ENCODE data around the gene NELL1. TPM values are rescaled to one million over a fixed set of nuclear protein-coding genes. Genes with fewer than 3 reads are reported as not detected.

NELL1 gene
- total and polyA plus RNA-seq, 5 donors from 2014 or later = not detected

DNA sequence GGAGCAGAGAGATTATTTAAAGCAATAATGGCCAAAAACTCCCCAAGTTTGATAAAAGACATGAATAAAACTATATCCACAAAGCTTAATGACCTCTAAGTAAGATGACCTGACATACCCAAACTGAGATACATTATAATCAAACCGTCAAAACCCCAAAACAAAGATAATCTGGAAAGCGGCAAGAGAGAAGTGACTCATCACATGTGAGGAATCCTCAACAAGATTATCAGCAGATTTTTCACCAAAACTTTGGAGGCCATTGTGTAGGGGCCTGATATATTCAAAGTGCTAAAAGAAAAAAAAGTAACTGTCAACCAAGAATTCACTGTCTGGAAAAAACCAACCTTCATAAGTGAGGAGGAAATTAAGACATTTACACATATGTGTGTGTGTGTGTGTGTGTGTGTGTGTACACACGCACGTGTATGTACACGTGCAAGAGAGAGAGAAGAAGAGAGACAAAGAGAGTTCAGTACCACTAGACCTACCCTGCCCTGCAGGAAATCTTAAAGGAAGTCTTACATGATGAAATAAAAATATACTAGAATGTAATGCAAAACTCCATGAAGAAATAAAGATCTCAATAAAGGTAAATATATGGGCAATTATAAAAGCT, 752.4 kb downstream of the NELL1 start:
- Mint-ChIP-seq H3K4me1 (no peaks in the 10 kb centered on the region), H3K4me3 (no peak overlapping the region), H3K9me3 (peaks cover 3 to 42% (median 11%) of the 10 kb centered on the region in 7 donors), H3K27me3 (no peaks in the 10 kb centered on the region), H3K27ac (no peak overlapping the region), H3K36me3 (no peaks in the 10 kb centered on the region)
- Histone ChIP-seq H3K27me3 (ENCODE audit: control insufficient read depth, insufficient read depth, low read length) (no peaks in the 10 kb centered on the region), H3K4me1 (ENCODE audit: control insufficient read depth, insufficient read depth, low read length, poor library complexity, severe bottlenecking) (no peaks in the 10 kb centered on the region), H3K9me3 (ENCODE audit: control insufficient read depth in 2 of 2, low read length in 2 of 2) (peaks cover 0 to 2% of the 10 kb centered on the region in 2 experiments), H3K27ac (ENCODE audit: insufficient read depth, low read length, poor library complexity, severe bottlenecking) (no peak overlapping the region), H3K4me3 (ENCODE audit: low read depth, low read length) (no peak overlapping the region), H3K36me3 (ENCODE audit: control insufficient read depth, insufficient read depth, low read length) (no peaks in the 10 kb centered on the region)
- ATAC-seq (ENCODE audit: low read depth in 2 of 2) (no peak), DNase-seq (no peak)

DNA sequence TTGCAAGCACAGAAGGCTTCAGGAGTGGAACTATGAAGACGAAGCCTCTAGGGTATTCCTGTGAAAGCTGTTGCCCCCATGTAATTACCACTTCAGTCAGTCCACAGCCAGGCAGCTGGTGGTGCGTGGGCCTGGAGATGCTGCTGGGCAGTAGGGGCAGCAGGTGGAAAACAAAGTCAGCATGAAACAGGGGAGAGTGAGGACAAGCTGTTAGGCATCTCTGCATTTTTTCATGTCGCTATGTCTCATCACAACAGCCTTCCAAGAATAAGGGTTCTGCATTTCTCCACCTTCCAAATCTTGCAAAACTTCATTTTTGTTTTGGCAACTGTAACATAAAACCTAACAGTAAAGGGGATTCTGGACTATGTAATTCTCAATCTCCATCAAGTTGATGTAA, 757.5 kb downstream of the NELL1 start:
- Mint-ChIP-seq H3K27ac (no peak overlapping the region), H3K4me3 (no peak overlapping the region), H3K27me3 (no peaks in the 10 kb centered on the region), H3K9me3 (peaks cover 5 to 16% (median 6%) of the 10 kb centered on the region in 7 donors), H3K4me1 (no peaks in the 10 kb centered on the region), H3K36me3 (no peaks in the 10 kb centered on the region)
- no peaks in the 10 kb centered on the region for H3K36me3 ChIP-seq (ENCODE audit: control insufficient read depth, insufficient read depth, low read length)
- no peak overlapping the region for H3K27ac ChIP-seq (ENCODE audit: insufficient read depth, low read length, poor library complexity, severe bottlenecking)
- no peaks in the 10 kb centered on the region for H3K9me3 ChIP-seq (ENCODE audit: control insufficient read depth in 2 of 2, low read length in 2 of 2)
- ATAC-seq (ENCODE audit: low read depth in 2 of 2) (no peak), DNase-seq (no peak)
- no peaks in the 10 kb centered on the region for H3K27me3 ChIP-seq (ENCODE audit: control insufficient read depth, insufficient read depth, low read length)
- no peak overlapping the region for H3K4me3 ChIP-seq (ENCODE audit: low read depth, low read length)
- no peaks in the 10 kb centered on the region for H3K4me1 ChIP-seq (ENCODE audit: control insufficient read depth, insufficient read depth, low read length, poor library complexity, severe bottlenecking)

DNA sequence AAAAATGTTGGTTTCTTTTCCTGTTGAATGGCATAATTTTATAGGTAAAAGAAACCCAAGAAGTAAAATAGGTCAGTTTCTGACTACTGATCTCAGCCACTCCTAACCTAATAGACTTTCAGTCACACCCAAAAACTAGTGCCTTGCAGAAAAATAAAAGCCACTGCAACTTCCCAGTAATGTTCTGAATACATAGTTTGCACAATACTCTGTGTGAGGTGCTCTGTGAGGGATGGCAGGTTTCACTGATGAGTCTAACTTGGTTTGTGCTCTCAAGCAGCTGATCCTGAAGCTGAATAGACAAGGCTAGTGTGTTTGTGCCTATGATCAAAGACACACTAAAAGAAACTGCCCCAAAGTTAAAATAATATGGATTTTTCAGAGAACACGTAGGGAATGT, 758.3 kb downstream of the NELL1 start:
- Mint-ChIP-seq H3K36me3 (no peaks in the 10 kb centered on the region), H3K4me1 (no peaks in the 10 kb centered on the region), H3K9me3 (peaks cover 5 to 16% (median 6%) of the 10 kb centered on the region in 7 donors), H3K4me3 (no peak overlapping the region), H3K27me3 (no peaks in the 10 kb centered on the region), H3K27ac (no peak overlapping the region)
- Histone ChIP-seq H3K27ac (ENCODE audit: insufficient read depth, low read length, poor library complexity, severe bottlenecking) (no peak overlapping the region), H3K27me3 (ENCODE audit: control insufficient read depth, insufficient read depth, low read length) (no peaks in the 10 kb centered on the region), H3K4me3 (ENCODE audit: low read depth, low read length) (no peak overlapping the region), H3K9me3 (ENCODE audit: control insufficient read depth in 2 of 2, low read length in 2 of 2) (no peaks in the 10 kb centered on the region), H3K36me3 (ENCODE audit: control insufficient read depth, insufficient read depth, low read length) (no peaks in the 10 kb centered on the region), H3K4me1 (ENCODE audit: control insufficient read depth, insufficient read depth, low read length, poor library complexity, severe bottlenecking) (no peaks in the 10 kb centered on the region)
- DNase-seq (no peak), ATAC-seq (ENCODE audit: low read depth in 2 of 2) (no peak)

DNA sequence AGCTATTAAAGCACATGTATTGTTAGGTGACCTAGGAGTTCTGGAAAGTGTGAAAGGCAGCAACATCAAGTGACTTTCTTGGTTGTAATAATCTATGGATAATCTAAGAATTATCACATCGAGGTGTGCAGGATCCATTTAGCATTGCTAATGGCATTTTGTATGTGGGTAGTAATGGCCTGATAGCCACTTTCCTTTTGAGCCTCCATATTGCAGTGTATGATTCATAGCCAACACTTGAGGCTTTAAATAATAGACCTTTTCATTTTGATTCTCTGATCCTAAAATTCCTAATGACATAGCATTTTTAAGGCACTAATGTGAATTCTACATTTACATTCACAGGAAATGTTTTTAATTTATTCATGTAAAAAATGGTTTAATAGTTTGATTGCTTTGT, 759.4 kb downstream of the NELL1 start:
- H3K4me3 Mint-ChIP-seq = no peak overlapping the region
- no peaks in the 10 kb centered on the region for H3K4me1 ChIP-seq (ENCODE audit: control insufficient read depth, insufficient read depth, low read length, poor library complexity, severe bottlenecking)
- peaks cover 3 to 13% (median 7%) of the 10 kb centered on the region in 7 donors for H3K9me3 Mint-ChIP-seq
- no peak overlapping the region for H3K4me3 ChIP-seq (ENCODE audit: low read depth, low read length)
- DNase-seq (no peak), ATAC-seq (ENCODE audit: low read depth in 2 of 2) (no peak)
- no peaks in the 10 kb centered on the region for H3K27me3 ChIP-seq (ENCODE audit: control insufficient read depth, insufficient read depth, low read length)
- no peaks in the 10 kb centered on the region for H3K9me3 ChIP-seq (ENCODE audit: control insufficient read depth in 2 of 2, low read length in 2 of 2)
- no peaks in the 10 kb centered on the region for H3K4me1 Mint-ChIP-seq
- no peak overlapping the region for H3K27ac ChIP-seq (ENCODE audit: insufficient read depth, low read length, poor library complexity, severe bottlenecking)
- no peaks in the 10 kb centered on the region for H3K36me3 ChIP-seq (ENCODE audit: control insufficient read depth, insufficient read depth, low read length)
- H3K36me3 Mint-ChIP-seq = no peaks in the 10 kb centered on the region
- no peak overlapping the region for H3K27ac Mint-ChIP-seq
- H3K27me3 Mint-ChIP-seq = no peaks in the 10 kb centered on the region

DNA sequence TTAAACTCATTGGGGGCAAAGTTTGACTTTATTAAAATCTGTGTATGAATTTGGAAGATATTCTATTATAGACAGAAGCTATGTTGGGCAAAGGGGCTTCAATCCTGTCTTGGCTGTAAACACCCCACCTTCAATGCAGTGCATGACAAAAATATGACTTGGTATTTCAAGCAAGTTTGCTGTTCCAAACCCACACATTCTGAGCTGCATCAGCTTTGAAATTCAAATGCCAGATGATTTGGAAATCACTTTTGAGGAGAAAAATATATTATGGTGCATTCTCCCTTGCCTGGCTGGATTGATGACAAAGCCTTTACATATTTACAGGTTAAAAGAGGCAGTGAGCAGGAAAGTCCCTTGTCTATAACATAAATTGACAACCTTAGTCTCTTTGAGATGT, 760.0 kb downstream of the NELL1 start:
- Mint-ChIP-seq H3K36me3 (no peaks in the 10 kb centered on the region), H3K27me3 (no peaks in the 10 kb centered on the region), H3K4me1 (no peaks in the 10 kb centered on the region), H3K9me3 (peaks cover 3 to 13% (median 7%) of the 10 kb centered on the region in 7 donors), H3K27ac (no peak overlapping the region), H3K4me3 (no peak overlapping the region)
- no peak overlapping the region for H3K4me3 ChIP-seq (ENCODE audit: low read depth, low read length)
- DNase-seq (no peak), ATAC-seq (ENCODE audit: low read depth in 2 of 2) (no peak)
- no peaks in the 10 kb centered on the region for H3K4me1 ChIP-seq (ENCODE audit: control insufficient read depth, insufficient read depth, low read length, poor library complexity, severe bottlenecking)
- no peaks in the 10 kb centered on the region for H3K36me3 ChIP-seq (ENCODE audit: control insufficient read depth, insufficient read depth, low read length)
- no peaks in the 10 kb centered on the region for H3K27me3 ChIP-seq (ENCODE audit: control insufficient read depth, insufficient read depth, low read length)
- no peaks in the 10 kb centered on the region for H3K9me3 ChIP-seq (ENCODE audit: control insufficient read depth in 2 of 2, low read length in 2 of 2)
- H3K27ac ChIP-seq (ENCODE audit: insufficient read depth, low read length, poor library complexity, severe bottlenecking) = no peak overlapping the region

DNA sequence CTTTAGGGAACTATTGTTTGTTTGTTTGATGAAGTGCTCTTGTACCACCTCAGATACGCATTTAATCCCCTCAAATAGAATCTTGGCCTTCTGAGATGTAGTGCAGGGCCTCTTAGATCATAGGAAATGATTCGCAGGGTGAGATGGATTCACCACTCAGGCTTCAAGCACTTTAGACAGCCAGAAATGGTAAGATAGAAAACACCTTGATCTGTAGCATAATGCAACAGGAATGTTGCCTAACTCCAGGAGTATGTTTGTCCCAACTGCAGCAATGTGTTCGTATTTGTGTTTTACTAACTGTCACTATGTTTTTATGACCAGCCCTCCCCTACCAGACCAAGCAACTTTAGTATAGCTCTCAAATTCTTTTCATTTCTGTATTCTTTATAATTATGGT, 761.2 kb downstream of the NELL1 start:
- no peaks in the 10 kb centered on the region for H3K27me3 Mint-ChIP-seq
- ATAC-seq (ENCODE audit: low read depth in 2 of 2) = no peak
- H3K4me1 ChIP-seq (ENCODE audit: control insufficient read depth, insufficient read depth, low read length, poor library complexity, severe bottlenecking) = no peaks in the 10 kb centered on the region

DNA sequence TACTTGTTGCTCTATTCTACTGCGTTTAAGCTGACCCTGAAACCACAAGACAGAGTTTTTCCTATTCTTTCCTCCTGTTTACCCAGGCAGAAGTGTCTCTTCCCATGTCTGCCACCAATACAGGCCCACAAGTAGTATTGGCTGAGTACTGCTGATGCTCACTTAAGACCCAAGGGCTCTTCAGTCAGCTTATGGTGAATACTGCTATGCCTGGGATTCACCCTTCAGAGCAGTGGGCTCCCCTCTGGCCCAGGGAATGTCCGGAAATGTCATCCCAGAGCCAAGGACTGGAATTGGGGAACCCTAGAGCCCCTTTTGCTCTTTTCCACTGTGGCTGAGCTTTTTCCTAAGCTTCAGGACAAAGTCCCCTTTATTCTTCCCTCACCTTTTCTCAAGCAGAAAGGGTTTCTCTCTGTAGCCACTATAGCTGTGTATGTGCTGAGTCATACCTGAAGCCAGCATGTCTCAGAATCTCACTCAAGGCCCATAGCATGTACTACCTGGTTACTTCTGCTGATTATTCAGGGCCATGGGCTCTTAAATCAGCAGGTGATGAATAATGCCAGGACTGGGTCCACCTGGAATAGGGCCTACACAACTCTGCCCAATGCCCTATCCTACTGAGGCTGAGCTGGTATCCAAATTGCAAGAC, 777.7 kb downstream of the NELL1 start:
- no peaks in the 10 kb centered on the region for H3K36me3 Mint-ChIP-seq
- Histone ChIP-seq H3K27ac (ENCODE audit: insufficient read depth, low read length, poor library complexity, severe bottlenecking) (no peak overlapping the region), H3K27me3 (ENCODE audit: control insufficient read depth, insufficient read depth, low read length) (no peaks in the 10 kb centered on the region), H3K36me3 (ENCODE audit: control insufficient read depth, insufficient read depth, low read length) (no peaks in the 10 kb centered on the region), H3K4me1 (ENCODE audit: control insufficient read depth, insufficient read depth, low read length, poor library complexity, severe bottlenecking) (no peaks in the 10 kb centered on the region), H3K9me3 (ENCODE audit: control insufficient read depth in 2 of 2, low read length in 2 of 2) (peaks cover 2 to 16% of the 10 kb centered on the region in 2 experiments), H3K4me3 (ENCODE audit: low read depth, low read length) (no peak overlapping the region)
- H3K4me1 Mint-ChIP-seq = no peaks in the 10 kb centered on the region
- no peaks in the 10 kb centered on the region for H3K27me3 Mint-ChIP-seq
- DNase-seq = no peak
- ATAC-seq (ENCODE audit: low read depth in 2 of 2) = no peak
- H3K4me3 Mint-ChIP-seq = no peak overlapping the region
- H3K9me3 Mint-ChIP-seq = peaks cover 0 to 9% (median 2%) of the 10 kb centered on the region in 7 donors
- no peak overlapping the region for H3K27ac Mint-ChIP-seq

More for the DNA sequence above, 761.2 kb downstream of the NELL1 start:
- Histone ChIP-seq H3K36me3 (ENCODE audit: control insufficient read depth, insufficient read depth, low read length) (no peaks in the 10 kb centered on the region), H3K9me3 (ENCODE audit: control insufficient read depth in 2 of 2, low read length in 2 of 2) (no peaks in the 10 kb centered on the region), H3K4me3 (ENCODE audit: low read depth, low read length) (no peak overlapping the region), H3K27me3 (ENCODE audit: control insufficient read depth, insufficient read depth, low read length) (no peaks in the 10 kb centered on the region), H3K27ac (ENCODE audit: insufficient read depth, low read length, poor library complexity, severe bottlenecking) (no peak overlapping the region)
- Mint-ChIP-seq H3K36me3 (no peaks in the 10 kb centered on the region), H3K27ac (no peak overlapping the region), H3K4me3 (no peak overlapping the region), H3K9me3 (peaks cover 3 to 15% (median 7%) of the 10 kb centered on the region in 7 donors), H3K4me1 (no peaks in the 10 kb centered on the region)
- no peak for DNase-seq

DNA sequence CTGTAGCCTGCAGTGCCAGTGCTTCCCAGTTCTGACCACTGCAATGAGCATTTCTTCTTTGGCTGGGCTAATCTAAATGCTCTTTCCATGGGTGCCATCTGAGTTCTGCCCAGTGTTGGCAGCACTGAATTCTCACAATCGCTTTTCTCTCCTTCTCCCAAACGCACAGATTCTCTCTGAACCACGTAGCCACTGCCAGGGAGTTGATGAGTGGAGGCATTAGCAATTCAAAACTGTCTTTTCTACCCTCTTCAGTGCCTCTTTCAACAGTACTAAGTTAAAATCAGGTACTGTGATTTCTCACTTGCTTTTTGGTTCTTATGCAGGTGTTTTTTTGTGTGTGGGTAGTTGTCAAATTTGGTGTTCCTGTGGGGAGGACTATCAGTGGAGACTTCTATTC, 778.5 kb downstream of the NELL1 start:
- H3K4me1 Mint-ChIP-seq = no peaks in the 10 kb centered on the region
- no peak for DNase-seq
- Histone ChIP-seq H3K4me1 (ENCODE audit: control insufficient read depth, insufficient read depth, low read length, poor library complexity, severe bottlenecking) (no peaks in the 10 kb centered on the region), H3K27me3 (ENCODE audit: control insufficient read depth, insufficient read depth, low read length) (no peaks in the 10 kb centered on the region), H3K27ac (ENCODE audit: insufficient read depth, low read length, poor library complexity, severe bottlenecking) (no peak overlapping the region), H3K4me3 (ENCODE audit: low read depth, low read length) (no peak overlapping the region), H3K36me3 (ENCODE audit: control insufficient read depth, insufficient read depth, low read length) (no peaks in the 10 kb centered on the region), H3K9me3 (ENCODE audit: control insufficient read depth in 2 of 2, low read length in 2 of 2) (peaks cover 2 to 16% of the 10 kb centered on the region in 2 experiments)
- H3K36me3 Mint-ChIP-seq = no peaks in the 10 kb centered on the region
- H3K9me3 Mint-ChIP-seq = peaks cover 0 to 9% (median 1%) of the 10 kb centered on the region in 7 donors
- H3K27me3 Mint-ChIP-seq = no peaks in the 10 kb centered on the region
- no peak overlapping the region for H3K27ac Mint-ChIP-seq
- no peak for ATAC-seq (ENCODE audit: low read depth in 2 of 2)
- H3K4me3 Mint-ChIP-seq = no peak overlapping the region
